ENCODE data around the gene SLC50A1. TPM values are rescaled to one million over a fixed set of nuclear protein-coding genes. Genes with fewer than 3 reads are reported as not detected.
"Not testable (repeated sequence)": the region's sequence is repeated elsewhere in the genome, so short reads cannot be mapped to it uniquely, and the experiment has no call there.

Gene SLC50A1
- total RNA-seq, 2 donors from 2014 or later: 3.7 to 10.0 TPM

GRCh38 chr1:155140630-155140953 is 4.9 kb downstream of the SLC50A1 start:
- no peak for DNase-seq (ENCODE audit: low spot score)
- no peaks in the 10 kb centered on the region for H3K36me3 ChIP-seq
- peaks cover 0 to 33% of the 10 kb centered on the region in 2 donors for H3K4me1 ChIP-seq
- no peak for TF ChIP-seq CTCF (IDR thresholded peaks at IDR 0.05)
- H3K4me3 ChIP-seq: peak overlapping the region; percentile 70 to 86
- H3K9me3 ChIP-seq: no peaks in the 10 kb centered on the region
- H3K27ac ChIP-seq: peak overlapping the region; percentile 85 to 91
- no peaks in the 10 kb centered on the region for H3K27me3 ChIP-seq

GRCh38 chr1:155141749-155142148 is 6.1 kb downstream of the SLC50A1 start:
- H3K27me3 ChIP-seq: no peaks in the 10 kb centered on the region
- TF ChIP-seq CTCF (IDR thresholded peaks at IDR 0.05): no peak

GRCh38 chr1:155145491-155145890 is 9.8 kb downstream of the SLC50A1 start:
- Histone ChIP-seq H3K4me1 (no peaks in the 10 kb centered on the region), H3K9me3 (no peaks in the 10 kb centered on the region), H3K4me3 (no peak overlapping the region), H3K27me3 (no peaks in the 10 kb centered on the region), H3K27ac (no peak overlapping the region), H3K36me3 (no peaks in the 10 kb centered on the region)
- no peak for DNase-seq (ENCODE audit: low spot score)
- TF ChIP-seq CTCF (IDR thresholded peaks at IDR 0.05): no peak

More at GRCh38 chr1:155141749-155142148, 6.1 kb downstream of the SLC50A1 start:
- no peaks in the 10 kb centered on the region for H3K36me3 ChIP-seq
- H3K27ac ChIP-seq: no peak overlapping the region
- H3K4me3 ChIP-seq: no peak overlapping the region
- H3K4me1 ChIP-seq: peaks cover 0 to 28% of the 10 kb centered on the region in 2 donors
- no peaks in the 10 kb centered on the region for H3K9me3 ChIP-seq
- DNase-seq (ENCODE audit: low spot score): no peak

GRCh38 chr1:155155996-155156643 is 20.5 kb downstream of the SLC50A1 start:
- not testable (repeated sequence) for H3K36me3 ChIP-seq; DNase-seq (ENCODE audit: low spot score); H3K9me3 ChIP-seq; H3K4me3 ChIP-seq; H3K27ac ChIP-seq; H3K27me3 ChIP-seq; H3K4me1 ChIP-seq

GRCh38 chr1:155158991-155159390 is 23.3 kb downstream of the SLC50A1 start:
- DNase-seq (ENCODE audit: low spot score): no peak
- Histone ChIP-seq H3K36me3 (no peaks in the 10 kb centered on the region), H3K27me3 (no peaks in the 10 kb centered on the region), H3K4me1 (no peaks in the 10 kb centered on the region), H3K4me3 (no peak overlapping the region), H3K27ac (no peak overlapping the region), H3K9me3 (no peaks in the 10 kb centered on the region)
- no peak for TF ChIP-seq CTCF (IDR thresholded peaks at IDR 0.05)

- no peak overlapping the region for H3K4me3 ChIP-seq
- H3K27me3 ChIP-seq: no peaks in the 10 kb centered on the region
- no peak for TF ChIP-seq CTCF (IDR thresholded peaks at IDR 0.05)
- H3K27ac ChIP-seq: no peak overlapping the region
- DNase-seq (ENCODE audit: low spot score): no peak
- H3K9me3 ChIP-seq: no peaks in the 10 kb centered on the region
- H3K4me1 ChIP-seq: no peaks in the 10 kb centered on the region
- no peaks in the 10 kb centered on the region for H3K36me3 ChIP-seq
Observed at GRCh38 chr1:155160128-155160527, 24.5 kb downstream of the SLC50A1 start.

- H3K36me3 ChIP-seq; H3K27ac ChIP-seq; DNase-seq (ENCODE audit: low spot score); H3K4me3 ChIP-seq; H3K27me3 ChIP-seq; H3K9me3 ChIP-seq: not testable (repeated sequence)
- H3K4me1 ChIP-seq: peaks cover 0 to 19% of the 10 kb centered on the region in 2 donors
Observed at GRCh38 chr1:155162631-155163030, 27.0 kb downstream of the SLC50A1 start.

GRCh38 chr1:155163785-155164184 is 28.1 kb downstream of the SLC50A1 start:
- not testable (repeated sequence) for DNase-seq (ENCODE audit: low spot score); H3K9me3 ChIP-seq; H3K27me3 ChIP-seq; H3K27ac ChIP-seq; H3K4me3 ChIP-seq; H3K36me3 ChIP-seq
- peaks cover 0 to 24% of the 10 kb centered on the region in 2 donors for H3K4me1 ChIP-seq

GRCh38 chr1:155164625-155165024 is 29.0 kb downstream of the SLC50A1 start:
- not testable (repeated sequence) for H3K36me3 ChIP-seq; H3K27me3 ChIP-seq; H3K27ac ChIP-seq; H3K4me3 ChIP-seq; DNase-seq (ENCODE audit: low spot score); H3K9me3 ChIP-seq
- peaks cover 0 to 24% of the 10 kb centered on the region in 2 donors for H3K4me1 ChIP-seq

All from right atrium auricular region (tissue), 2 donors.